HUES6 (cell line): ENCODE measurements around the gene RNF144A.

ENCODE experiments used
- H3K27ac ChIP-seq: 2 replicates; pipeline ENCODE4 v1.7.0; 2013; ENCODE audit warnings: low read depth, mild to moderate bottlenecking, low read length, inconsistent platforms
- H3K27me3 ChIP-seq: 2 replicates; pipeline ENCODE4 v1.6.1; 2013; ENCODE audit warnings: low read length; ENCODE audit not compliant: control insufficient read depth, insufficient read depth
- H3K36me3 ChIP-seq: 2 replicates; pipeline ENCODE4 v1.6.1; 2013; ENCODE audit warnings: low read length; ENCODE audit not compliant: control insufficient read depth, insufficient read depth
- H3K4me1 ChIP-seq: 2 replicates; pipeline ENCODE4 v1.6.1; 2013; ENCODE audit warnings: low read length; ENCODE audit not compliant: control insufficient read depth, insufficient read depth
- H3K4me3 ChIP-seq: 2 replicates; pipeline ENCODE4 v1.5.1; 2013; ENCODE audit warnings: low read depth, low read length
- H3K9ac ChIP-seq: one replicate; pipeline ENCODE4 v1.6.1; 2013; ENCODE audit warnings: mild to moderate bottlenecking, low read length
- H3K9me3 ChIP-seq: 2 replicates; pipeline ENCODE4 v1.6.1; 2013; ENCODE audit warnings: low read depth, low read length; ENCODE audit not compliant: control insufficient read depth, insufficient read depth

The RNF144A gene

GRCh38 chr2:7034303-7034702 lies 117.1 kb downstream of the RNF144A start:
- Histone ChIP-seq H3K36me3 (peaks cover 25% of the 10 kb centered on the region), H3K4me3 (no peak overlapping the region), H3K27ac (no peak overlapping the region)

GRCh38 chr2:7035884-7036283 lies 118.7 kb downstream of the RNF144A start:
- H3K9me3 ChIP-seq: no peaks in the 10 kb centered on the region
- no peak overlapping the region for H3K4me3 ChIP-seq
- no peak overlapping the region for H3K27ac ChIP-seq
- no peaks in the 10 kb centered on the region for H3K27me3 ChIP-seq
- no peaks in the 10 kb centered on the region for H3K4me1 ChIP-seq
- H3K9ac ChIP-seq: no peak overlapping the region
- H3K36me3 ChIP-seq: peaks cover 24% of the 10 kb centered on the region

More at GRCh38 chr2:7034303-7034702, 117.1 kb downstream of the RNF144A start:
- H3K27me3 ChIP-seq: no peaks in the 10 kb centered on the region
- H3K9ac ChIP-seq: no peak overlapping the region
- no peaks in the 10 kb centered on the region for H3K4me1 ChIP-seq
- H3K9me3 ChIP-seq: no peaks in the 10 kb centered on the region

- H3K4me1 ChIP-seq: no peaks in the 10 kb centered on the region
- peaks cover 10% of the 10 kb centered on the region for H3K36me3 ChIP-seq
- H3K9ac ChIP-seq: no peak overlapping the region
- H3K9me3 ChIP-seq: no peaks in the 10 kb centered on the region
- H3K4me3 ChIP-seq: no peak overlapping the region
- H3K27me3 ChIP-seq: no peaks in the 10 kb centered on the region
- no peak overlapping the region for H3K27ac ChIP-seq
These were observed 120.4 kb downstream of the RNF144A start for GRCh38 chr2:7037340-7038333.

GRCh38 chr2:7040547-7040946 lies 123.3 kb downstream of the RNF144A start:
- H3K27ac ChIP-seq: no peak overlapping the region
- 0 out of 2 replicates have a peak, but pooled peaks cover 4% of the 10 kb centered on the region for H3K36me3 ChIP-seq
- H3K9ac ChIP-seq: no peak overlapping the region
- H3K4me3 ChIP-seq: no peak overlapping the region
- no peaks in the 10 kb centered on the region for H3K4me1 ChIP-seq
- H3K9me3 ChIP-seq: no peaks in the 10 kb centered on the region
- no peaks in the 10 kb centered on the region for H3K27me3 ChIP-seq

GRCh38 chr2:7041421-7041820 lies 124.2 kb downstream of the RNF144A start:
- H3K9me3 ChIP-seq: no peaks in the 10 kb centered on the region
- no peak overlapping the region for H3K4me3 ChIP-seq
- 0 out of 2 replicates have a peak, but pooled peaks cover 3% of the 10 kb centered on the region for H3K36me3 ChIP-seq
- H3K4me1 ChIP-seq: no peaks in the 10 kb centered on the region
- no peak overlapping the region for H3K27ac ChIP-seq
- no peaks in the 10 kb centered on the region for H3K27me3 ChIP-seq
- H3K9ac ChIP-seq: no peak overlapping the region

- no peaks in the 10 kb centered on the region for H3K27me3 ChIP-seq
- H3K4me1 ChIP-seq: peaks cover 2% of the 10 kb centered on the region; the same call in 1 of the 2 replicates
- H3K9ac ChIP-seq: no peak overlapping the region
- no peak overlapping the region for H3K27ac ChIP-seq
- H3K9me3 ChIP-seq: no peaks in the 10 kb centered on the region
- 0 out of 2 replicates have a peak, but pooled peaks cover 3% of the 10 kb centered on the region for H3K36me3 ChIP-seq
- H3K4me3 ChIP-seq: no peak overlapping the region
These were observed 126.5 kb downstream of the RNF144A start for GRCh38 chr2:7043690-7044089.

GRCh38 chr2:7044253-7045250 lies 127.3 kb downstream of the RNF144A start:
- Histone ChIP-seq H3K27me3 (no peaks in the 10 kb centered on the region), H3K9me3 (no peaks in the 10 kb centered on the region), H3K4me3 (no peak overlapping the region), H3K27ac (no peak overlapping the region), H3K36me3 (0 out of 2 replicates have a peak, but pooled peaks cover 3% of the 10 kb centered on the region), H3K4me1 (peaks cover 7% of the 10 kb centered on the region; the same call in 1 of the 2 replicates), H3K9ac (no peak overlapping the region)

- Histone ChIP-seq H3K27ac (no peak overlapping the region), H3K4me1 (peaks cover 7% of the 10 kb centered on the region; the same call in 1 of the 2 replicates), H3K27me3 (no peaks in the 10 kb centered on the region), H3K9ac (no peak overlapping the region), H3K9me3 (no peaks in the 10 kb centered on the region), H3K36me3 (0 out of 2 replicates have a peak, but pooled peaks cover 3% of the 10 kb centered on the region), H3K4me3 (no peak overlapping the region)
These were observed 128.7 kb downstream of the RNF144A start for GRCh38 chr2:7045601-7046590.

GRCh38 chr2:7047661-7048060 lies 130.4 kb downstream of the RNF144A start:
- H3K9ac ChIP-seq: no peak overlapping the region
- peaks cover 7% of the 10 kb centered on the region; the same call in 1 of the 2 replicates for H3K4me1 ChIP-seq
- no peak overlapping the region for H3K4me3 ChIP-seq
- no peak overlapping the region for H3K27ac ChIP-seq
- H3K9me3 ChIP-seq: no peaks in the 10 kb centered on the region
- H3K36me3 ChIP-seq: 0 out of 2 replicates have a peak, but pooled peaks cover 3% of the 10 kb centered on the region
- no peaks in the 10 kb centered on the region for H3K27me3 ChIP-seq
